GM20000 (cell line): Measurements from ENCODE around the gene OGG1.
A peak's percentile ranks its signal among the peaks of the same experiment; 100 is the strongest.

ENCODE experiments used
- DNase-seq: peaks from one replicate; pipeline ENCODE4 v3.0.0; 2012; ENCODE audit warnings: low spot score
- CTCF ChIP-seq: IDR thresholded peaks from 2 replicates; pipeline ENCODE4 v1.5.1; 2012; ENCODE audit warnings: mild to moderate bottlenecking, control low read depth; ENCODE audit errors: extremely low read depth, missing control alignments

The OGG1 gene

DNA sequence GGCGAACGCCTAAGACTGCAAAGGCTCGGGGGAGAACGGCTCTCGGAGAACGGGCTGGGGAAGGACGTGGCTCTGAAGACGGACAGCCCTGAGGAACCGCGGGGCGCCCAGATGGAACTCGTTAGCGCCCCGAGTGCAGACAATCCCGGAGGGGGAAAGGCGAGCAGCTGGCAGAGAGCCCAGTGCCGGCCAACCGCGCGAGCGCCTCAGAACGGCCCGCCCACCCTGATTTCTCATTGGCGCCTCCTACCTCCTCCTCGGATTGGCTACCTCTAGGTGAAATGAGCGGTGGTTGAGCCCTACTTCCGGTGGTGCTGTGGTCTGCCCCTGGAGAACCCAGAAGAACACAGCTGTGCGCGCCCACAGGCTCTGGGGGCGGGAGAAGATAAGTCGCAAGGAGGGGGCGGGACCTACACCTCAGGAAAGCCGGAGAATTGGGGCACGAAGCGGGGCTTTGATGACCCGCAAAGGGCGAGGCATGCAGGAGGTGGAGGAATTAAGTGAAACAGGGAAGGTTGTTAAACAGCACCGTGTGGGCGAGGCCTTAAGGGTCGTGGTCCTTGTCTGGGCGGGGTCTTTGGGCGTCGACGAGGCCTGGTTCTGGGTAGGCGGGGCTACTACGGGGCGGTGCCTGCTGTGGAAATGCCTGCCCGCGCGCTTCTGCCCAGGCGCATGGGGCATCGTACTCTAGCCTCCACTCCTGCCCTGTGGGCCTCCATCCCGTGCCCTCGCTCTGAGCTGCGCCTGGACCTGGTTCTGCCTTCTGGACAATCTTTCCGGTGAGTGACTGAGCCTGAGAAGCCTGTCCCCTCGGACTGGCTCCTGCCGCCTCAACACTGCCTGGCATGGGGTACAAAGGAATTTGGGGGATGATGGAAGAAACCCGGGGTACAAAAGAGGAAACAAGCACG is at the start of gene OGG1:
TSS of gene OGG1 (plus strand) at position 308 of the 911 bp plus-strand sequence. CDS start at position 643, 335 bp downstream.
- DNase-seq, result peak; percentile 96
- no peak for TF ChIP-seq CTCF

- no peak for TF ChIP-seq CTCF
- DNase-seq, result no peak
These were observed 49.2 kb upstream of the OGG1 start for GRCh38 chr3:9700536-9700935.

DNA sequence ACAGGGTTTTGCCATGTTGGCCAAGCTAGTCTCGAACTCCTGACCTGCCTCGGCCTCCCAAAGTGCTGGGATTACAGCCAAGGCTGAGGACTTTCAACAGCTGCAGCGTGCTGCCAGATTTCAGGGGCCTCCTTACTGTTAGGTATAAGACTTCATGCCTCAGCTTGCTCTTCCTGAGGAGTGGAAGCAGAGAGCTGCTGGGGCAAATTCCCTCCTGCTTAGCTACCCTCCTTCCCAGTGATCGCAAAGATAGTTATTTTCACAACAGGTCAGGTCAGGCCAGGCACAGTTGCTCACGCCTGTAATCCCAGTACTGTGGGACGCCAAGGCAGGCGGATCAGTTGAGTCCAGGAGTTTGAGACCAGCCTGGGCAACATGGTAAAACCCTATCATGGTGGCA is 48.7 kb upstream of the OGG1 start:
- no peak for TF ChIP-seq CTCF
- no peak for DNase-seq

- DNase-seq, result no peak
- no peak for TF ChIP-seq CTCF
These were observed 48.0 kb upstream of the OGG1 start for GRCh38 chr3:9701711-9702110.

DNA sequence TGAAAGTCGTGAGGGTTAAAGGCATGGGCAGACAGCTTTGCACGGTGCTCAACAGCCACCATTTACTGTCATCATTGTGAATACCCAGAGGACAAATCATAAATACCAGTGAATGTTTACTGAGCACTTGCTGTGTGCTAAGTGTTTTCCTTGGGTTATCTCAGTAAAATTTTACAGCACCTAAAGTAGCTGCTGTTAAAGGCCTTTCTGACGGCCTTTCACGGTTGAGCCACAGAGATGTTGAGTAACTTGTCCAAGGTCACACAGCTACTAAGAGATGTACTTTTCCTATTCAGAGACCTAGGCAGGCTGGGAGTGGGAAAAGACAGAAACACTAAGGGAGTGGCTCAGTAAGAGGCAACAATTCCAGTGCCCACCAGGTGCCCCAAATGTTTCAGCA is 46.5 kb upstream of the OGG1 start:
- TF ChIP-seq CTCF, result no peak
- no peak for DNase-seq

- peak; percentile 47 for DNase-seq
- no peak for TF ChIP-seq CTCF
These were observed 45.9 kb upstream of the OGG1 start, which contains the start of gene CPNE9 for GRCh38 chr3:9703736-9704346. TSS of gene CPNE9 (plus strand) at chr3:9703833. CDS start at chr3:9703997, 164 bp downstream.
